HepG2 (cell line): ENCODE measurements around the gene DLX4. TPM values are rescaled to one million over a fixed set of nuclear protein-coding genes. Genes with fewer than 3 reads are reported as not detected.
A peak's percentile ranks its signal among the peaks of the same experiment; 100 is the strongest.

Experiments used
- ATF7 ChIP-seq, 2 experiments: fragments of 450-650 bp in 1 of 2; sonication (generic) in 1 of 2; formaldehyde crosslinking in 1 of 2; IDR thresholded peaks; 2 replicates each; pipeline versions ENCODE4 v1.4.0 to v1.6.1; 2016 to 2020; ENCODE audit warnings: antibody characterized with exemption in 1 of 2, mild to moderate bottlenecking in 1 of 2, missing genetic modification reagents in 1 of 2
- BHLHE40 ChIP-seq: IDR thresholded peaks from 2 replicates; pipeline ENCODE4 v1.6.1; 2011; ENCODE audit warnings: low read length, improper control_type of control experiment
- FOXP1 ChIP-seq, 2 experiments: fragments of 450-650 bp in 1 of 2; IDR thresholded peaks; 2 replicates each; pipeline ENCODE4 v1.6.1; 2017 to 2018; ENCODE audit warnings: antibody characterized with exemption in 1 of 2
- GATAD1 ChIP-seq: IDR thresholded peaks from 2 replicates; pipeline ENCODE4 v1.6.1; 2016; ENCODE audit warnings: missing genetic modification reagents, missing compliant biosample characterization
- HDAC2 ChIP-seq: sonication (generic); formaldehyde crosslinking; IDR thresholded peaks from 2 replicates; pipeline ENCODE4 v1.4.0; 2020; ENCODE audit warnings: missing genetic modification reagents
- HOXA5 ChIP-seq: sonication (generic); formaldehyde crosslinking; IDR thresholded peaks from 2 replicates; pipeline ENCODE4 v1.4.0; 2020; ENCODE audit warnings: missing genetic modification reagents
- MEIS1 ChIP-seq: sonication (generic); formaldehyde crosslinking; IDR thresholded peaks from 2 replicates; pipeline ENCODE4 v1.9.0; 2021; ENCODE audit warnings: mild to moderate bottlenecking, missing genetic modification reagents, moderate library complexity, borderline replicate concordance
- MTF2 ChIP-seq: sonication (generic); formaldehyde crosslinking; IDR thresholded peaks from 2 replicates; pipeline ENCODE4 v1.5.0; 2020; ENCODE audit warnings: missing genetic modification reagents, borderline replicate concordance
- RARA ChIP-seq: IDR thresholded peaks from 2 replicates; pipeline ENCODE4 v1.6.1; 2016; ENCODE audit warnings: missing genetic modification reagents, missing compliant biosample characterization
- TAF1 ChIP-seq: sonication (generic); formaldehyde crosslinking; IDR thresholded peaks from 2 replicates; pipeline ENCODE4 v1.4.0; 2020; ENCODE audit warnings: missing genetic modification reagents
- TCF12 ChIP-seq, 2 experiments: fragments of 450-650 bp in 1 of 2; sonication (generic) in 1 of 2; formaldehyde crosslinking in 1 of 2; IDR thresholded peaks; 2 replicates each; pipeline versions ENCODE4 v1.6.1 to v1.8.0; 2017 to 2022; ENCODE audit warnings: antibody characterized with exemption in 1 of 2, mild to moderate bottlenecking in 1 of 2, missing genetic modification reagents in 1 of 2, moderate library complexity in 1 of 2
- ZNF333 ChIP-seq: sonication (generic); formaldehyde crosslinking; IDR thresholded peaks from 2 replicates; pipeline ENCODE4 v1.4.0; 2020; ENCODE audit warnings: mild to moderate bottlenecking, missing genetic modification reagents, borderline replicate concordance
- ZNF33B ChIP-seq: sonication (generic); formaldehyde crosslinking; IDR thresholded peaks from 2 replicates; pipeline ENCODE4 v1.5.1; 2020; ENCODE audit warnings: mild to moderate bottlenecking, missing genetic modification reagents
- ZNF367 ChIP-seq: sonication (generic); formaldehyde crosslinking; IDR thresholded peaks from 2 replicates; pipeline ENCODE4 v1.4.0; 2020; ENCODE audit warnings: missing genetic modification reagents, borderline replicate concordance
- ZNF441 ChIP-seq: sonication (generic); formaldehyde crosslinking; IDR thresholded peaks from 2 replicates; pipeline ENCODE4 v1.7.0; 2021; ENCODE audit warnings: missing genetic modification reagents, borderline replicate concordance
- ZNF451 ChIP-seq: sonication (generic); formaldehyde crosslinking; IDR thresholded peaks from 2 replicates; pipeline ENCODE4 v1.5.0; 2020; ENCODE audit warnings: mild to moderate bottlenecking, missing genetic modification reagents
- ZNF605 ChIP-seq: sonication (generic); formaldehyde crosslinking; IDR thresholded peaks from 2 replicates; pipeline ENCODE4 v1.8.0; 2022; ENCODE audit warnings: mild to moderate bottlenecking, missing genetic modification reagents
- ZNF766 ChIP-seq: sonication (generic); formaldehyde crosslinking; IDR thresholded peaks from 2 replicates; pipeline ENCODE4 v1.5.0; 2020; ENCODE audit warnings: missing genetic modification reagents, borderline replicate concordance
- polyA plus RNA-seq, 8 experiments: library from polyadenylated mRNA; depleted of rRNA in 3 of 8; stranded (reverse) in 7 of 8; unstranded in 1 of 8; fragments of >200 nt; fragmentation: Illumina TruSeq in 4 of 8; extraction: Trizol in 4 of 8; gene quantifications; 2 replicates each; pipeline versions ENCODE4 v1.2.1 to v1.2.3, GENCODE V29; 2011 to 2016; ENCODE audit warnings: low read depth in 4 of 8, missing spikeins in 1 of 8, mixed read lengths in 1 of 8; ENCODE audit not compliant: insufficient read depth in 1 of 8
- total RNA-seq, 5 experiments: library from RNA; depleted of rRNA; stranded (reverse); fragments of >200 nt; fragmentation: Illumina TruSeq; extraction: Trizol; gene quantifications; 2 replicates each; pipeline ENCODE4 v1.2.3, GENCODE V29; 2016; ENCODE audit warnings: low read depth in 1 of 5
- TF ChIP-seq, protein P1 (sequence below): IDR thresholded peaks from 2 replicates; pipeline ENCODE4 v1.6.1; 2016; ENCODE audit warnings: missing biosample characterization, missing genetic modification reagents, low read depth
- TF ChIP-seq, protein P2 (sequence below): sonication (generic); formaldehyde crosslinking; IDR thresholded peaks from 2 replicates; pipeline ENCODE4 v1.5.0; 2020; ENCODE audit warnings: missing genetic modification reagents
- TF ChIP-seq, protein P3 (sequence below): sonication (generic); formaldehyde crosslinking; IDR thresholded peaks from 2 replicates; pipeline ENCODE4 v1.9.0; 2022; ENCODE audit warnings: missing genetic modification reagents, mild to moderate bottlenecking, borderline replicate concordance
- TF ChIP-seq, protein P4 (sequence below): sonication (generic); formaldehyde crosslinking; IDR thresholded peaks from 2 replicates; pipeline ENCODE4 v1.5.0; 2020; ENCODE audit warnings: missing genetic modification reagents, mild to moderate bottlenecking, borderline replicate concordance
- TF ChIP-seq, protein P5 (sequence below): sonication (generic); formaldehyde crosslinking; conservative IDR thresholded peaks from 2 replicates; pipeline ENCODE4 v1.4.0; 2020; ENCODE audit warnings: missing genetic modification reagents

The DLX4 gene
- total and polyA plus RNA-seq, 2 of the 13 experiments (the other 11 are each of a cell fraction or from before 2014, with no cell fraction given), result 0.55 to 2.3 TPM

DNA sequence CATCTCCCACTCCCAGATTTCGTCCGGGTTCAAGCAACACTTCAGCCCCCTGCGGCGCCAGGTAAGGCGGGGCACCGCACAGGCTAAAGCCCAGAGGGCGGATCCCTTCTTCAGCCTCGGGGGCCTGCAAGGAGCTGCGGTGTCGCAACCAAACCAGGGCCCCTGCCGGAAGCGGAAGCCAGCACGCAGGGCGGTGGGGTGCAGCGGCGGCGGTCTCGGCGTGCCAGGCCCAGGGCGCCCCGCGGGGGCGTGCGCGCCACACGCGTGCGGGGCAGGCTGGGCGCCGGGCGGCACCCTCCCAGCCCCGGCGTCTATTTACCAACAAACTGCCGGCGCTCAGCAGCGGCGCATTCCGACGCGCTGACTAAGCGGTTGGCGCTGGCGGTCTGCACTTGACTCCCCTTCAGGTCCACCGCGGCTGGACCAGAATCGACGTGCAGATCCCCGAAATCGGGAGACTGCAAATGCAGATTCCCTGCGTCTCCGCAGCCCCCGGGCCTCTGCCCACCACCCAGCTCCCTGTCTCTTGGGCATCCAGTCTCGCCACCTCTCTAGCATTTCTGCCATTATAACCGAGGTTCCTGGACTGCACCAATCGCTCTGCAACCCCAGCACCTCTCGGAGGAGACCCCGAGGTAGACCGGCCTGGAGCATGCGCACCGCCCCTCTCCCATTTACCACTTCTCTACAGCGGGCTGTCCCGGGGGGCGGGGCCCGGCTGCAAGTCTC lies 421 bp upstream of the DLX4 start (continued):
- TF ChIP-seq, protein P1, sequence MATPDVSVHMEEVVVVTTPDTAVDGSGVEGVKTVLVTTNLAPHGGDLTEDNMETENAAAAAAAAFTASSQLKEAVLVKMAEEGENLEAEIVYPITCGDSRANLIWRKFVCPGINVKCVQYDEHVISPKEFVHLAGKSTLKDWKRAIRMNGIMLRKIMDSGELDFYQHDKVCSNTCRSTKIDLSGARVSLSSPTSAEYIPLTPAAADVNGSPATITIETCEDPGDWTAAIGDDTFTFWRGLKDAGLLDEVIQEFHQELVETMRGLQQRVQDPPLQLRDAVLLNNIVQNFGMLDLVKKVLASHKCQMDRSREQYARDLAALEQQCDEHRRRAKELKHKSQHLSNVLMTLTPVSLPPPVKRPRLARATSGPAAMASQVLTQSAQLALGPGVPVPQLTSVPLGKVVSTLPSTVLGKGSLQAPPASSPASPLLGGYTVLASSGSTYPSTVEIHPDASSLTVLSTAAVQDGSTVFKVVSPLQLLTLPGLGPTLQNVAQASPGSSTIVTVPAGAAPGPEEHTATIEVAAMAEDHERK (CRISPR knock-in tag), result no peak
- TF ChIP-seq ZNF33B, result 0 out of 2 replicates have a peak, but pooled peaks have one; percentile 6
- TF ChIP-seq MEIS1 (CRISPR knock-in tag), result peak; percentile 39; the same call in 1 of the 2 replicates
- TF ChIP-seq, protein P2, sequence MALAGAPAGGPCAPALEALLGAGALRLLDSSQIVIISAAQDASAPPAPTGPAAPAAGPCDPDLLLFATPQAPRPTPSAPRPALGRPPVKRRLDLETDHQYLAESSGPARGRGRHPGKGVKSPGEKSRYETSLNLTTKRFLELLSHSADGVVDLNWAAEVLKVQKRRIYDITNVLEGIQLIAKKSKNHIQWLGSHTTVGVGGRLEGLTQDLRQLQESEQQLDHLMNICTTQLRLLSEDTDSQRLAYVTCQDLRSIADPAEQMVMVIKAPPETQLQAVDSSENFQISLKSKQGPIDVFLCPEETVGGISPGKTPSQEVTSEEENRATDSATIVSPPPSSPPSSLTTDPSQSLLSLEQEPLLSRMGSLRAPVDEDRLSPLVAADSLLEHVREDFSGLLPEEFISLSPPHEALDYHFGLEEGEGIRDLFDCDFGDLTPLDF, result peak; percentile 33; the same call in 1 of the 2 replicates
- peak; percentile 30; the same call in 1 of the 2 replicates for TF ChIP-seq ZNF367
- TF ChIP-seq, protein P3, sequence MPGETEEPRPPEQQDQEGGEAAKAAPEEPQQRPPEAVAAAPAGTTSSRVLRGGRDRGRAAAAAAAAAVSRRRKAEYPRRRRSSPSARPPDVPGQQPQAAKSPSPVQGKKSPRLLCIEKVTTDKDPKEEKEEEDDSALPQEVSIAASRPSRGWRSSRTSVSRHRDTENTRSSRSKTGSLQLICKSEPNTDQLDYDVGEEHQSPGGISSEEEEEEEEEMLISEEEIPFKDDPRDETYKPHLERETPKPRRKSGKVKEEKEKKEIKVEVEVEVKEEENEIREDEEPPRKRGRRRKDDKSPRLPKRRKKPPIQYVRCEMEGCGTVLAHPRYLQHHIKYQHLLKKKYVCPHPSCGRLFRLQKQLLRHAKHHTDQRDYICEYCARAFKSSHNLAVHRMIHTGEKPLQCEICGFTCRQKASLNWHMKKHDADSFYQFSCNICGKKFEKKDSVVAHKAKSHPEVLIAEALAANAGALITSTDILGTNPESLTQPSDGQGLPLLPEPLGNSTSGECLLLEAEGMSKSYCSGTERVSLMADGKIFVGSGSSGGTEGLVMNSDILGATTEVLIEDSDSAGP (CRISPR knock-in tag), result peak; percentile 42
- 0 out of 2 replicates have a peak, but pooled peaks have one; percentile 36 for TF ChIP-seq HDAC2 (CRISPR knock-in tag)
- TF ChIP-seq RARA (CRISPR knock-in tag), result peak; percentile 61
- TF ChIP-seq ATF7 (IDR thresholded peaks at IDR 0.05), result no peak
- TF ChIP-seq ATF7 (CRISPR knock-in tag; IDR thresholded peaks at IDR 0.05), result peak; percentile 33; the same call in 1 of the 2 replicates
- TF ChIP-seq GATAD1 (CRISPR knock-in tag), result 0 out of 2 replicates have a peak, but pooled peaks have one; percentile 29
- peak; percentile 73; the same call in 1 of the 2 replicates for TF ChIP-seq ZNF605
- peak; percentile 39; the same call in 1 of the 2 replicates for TF ChIP-seq ZNF441 (CRISPR knock-in tag)
- TF ChIP-seq, protein P4, sequence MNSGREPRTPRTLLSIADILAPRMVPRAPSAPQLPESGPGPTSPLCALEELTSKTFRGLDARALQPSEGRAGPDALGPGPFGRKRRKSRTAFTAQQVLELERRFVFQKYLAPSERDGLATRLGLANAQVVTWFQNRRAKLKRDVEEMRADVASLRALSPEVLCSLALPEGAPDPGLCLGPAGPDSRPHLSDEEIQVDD (CRISPR knock-in tag), result 0 out of 2 replicates have a peak, but pooled peaks have one; percentile 33
- TF ChIP-seq TCF12 (IDR thresholded peaks at IDR 0.05), result no peak
- TF ChIP-seq TCF12 (CRISPR knock-in tag; IDR thresholded peaks at IDR 0.05), result no peak
- TF ChIP-seq FOXP1 (IDR thresholded peaks at IDR 0.05), result no peak
- TF ChIP-seq FOXP1 (CRISPR knock-in tag; IDR thresholded peaks at IDR 0.05), result 0 out of 2 replicates have a peak, but pooled peaks have one; percentile 46
- peak; percentile 9; the same call in 1 of the 2 replicates for TF ChIP-seq MTF2
- TF ChIP-seq ZNF451, result 0 out of 2 replicates have a peak, but pooled peaks have one; percentile 58
- TF ChIP-seq, protein P5, sequence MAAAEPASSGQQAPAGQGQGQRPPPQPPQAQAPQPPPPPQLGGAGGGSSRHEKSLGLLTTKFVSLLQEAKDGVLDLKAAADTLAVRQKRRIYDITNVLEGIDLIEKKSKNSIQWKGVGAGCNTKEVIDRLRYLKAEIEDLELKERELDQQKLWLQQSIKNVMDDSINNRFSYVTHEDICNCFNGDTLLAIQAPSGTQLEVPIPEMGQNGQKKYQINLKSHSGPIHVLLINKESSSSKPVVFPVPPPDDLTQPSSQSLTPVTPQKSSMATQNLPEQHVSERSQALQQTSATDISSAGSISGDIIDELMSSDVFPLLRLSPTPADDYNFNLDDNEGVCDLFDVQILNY (CRISPR knock-in tag), result no peak
- TF ChIP-seq TAF1, result peak; percentile 26; the same call in 1 of the 2 replicates
- no peak for TF ChIP-seq ZNF333 (CRISPR knock-in tag)
- peak; percentile 30; the same call in 1 of the 2 replicates for TF ChIP-seq ZNF766 (CRISPR knock-in tag)
- no peak for TF ChIP-seq HOXA5 (CRISPR knock-in tag)
- peak; percentile 84 for TF ChIP-seq BHLHE40
